HepG2 (cell line): ENCODE measurements around the gene RNU5B-1. TPM values are rescaled to one million over a fixed set of nuclear protein-coding genes. Genes with fewer than 3 reads are reported as not detected.

Experiments used
- CENPT ChIP-seq: sonication (generic); formaldehyde crosslinking; IDR thresholded peaks from 2 replicates; pipeline ENCODE4 v1.8.0; 2022; ENCODE audit warnings: low read depth, mild to moderate bottlenecking, moderate library complexity, missing genetic modification reagents
- DNMT3B ChIP-seq: conservative IDR thresholded peaks from 2 replicates; pipeline ENCODE4 v1.6.1; 2016; ENCODE audit warnings: missing biosample characterization, control low read depth
- EP300 ChIP-seq, 3 experiments: sonication (generic) in 1 of 3; formaldehyde crosslinking in 1 of 3; IDR thresholded peaks; 2 replicates each; pipeline versions ENCODE4 v1.5.1 to v1.6.1; 2011 to 2020; ENCODE audit warnings: low read depth in 2 of 3, low read length in 2 of 3, borderline replicate concordance in 1 of 3, improper control_type of control experiment in 1 of 3, mild to moderate bottlenecking in 1 of 3, missing genetic modification reagents in 1 of 3, moderate library complexity in 1 of 3
- FOSL2 ChIP-seq: sonication (generic); formaldehyde crosslinking; IDR thresholded peaks from 2 replicates; pipeline ENCODE4 v1.4.0; 2020; ENCODE audit warnings: missing genetic modification reagents
- JDP2 ChIP-seq: sonication (generic); formaldehyde crosslinking; IDR thresholded peaks from 2 replicates; pipeline ENCODE4 v1.8.1; 2022; ENCODE audit warnings: missing genetic modification reagents, borderline replicate concordance
- PAF1 ChIP-seq: IDR thresholded peaks from 2 replicates; pipeline ENCODE4 v1.6.1; 2016; ENCODE audit warnings: missing genetic modification reagents, missing compliant biosample characterization
- RBFOX2 ChIP-seq: fragments of 200-400 bp; formaldehyde crosslinking; IDR thresholded peaks from 2 replicates; pipeline ENCODE4 v1.6.1; 2017; ENCODE audit warnings: low read depth, mild to moderate bottlenecking, low read length
- SP140L ChIP-seq: sonication (generic); formaldehyde crosslinking; IDR thresholded peaks from 2 replicates; pipeline ENCODE4 v1.4.0; 2020; ENCODE audit warnings: missing genetic modification reagents, borderline replicate concordance
- SP4 ChIP-seq: sonication (generic); formaldehyde crosslinking; IDR thresholded peaks from 2 replicates; pipeline ENCODE4 v1.8.1; 2023; ENCODE audit warnings: mild to moderate bottlenecking, missing genetic modification reagents
- YEATS4 ChIP-seq: sonication (generic); formaldehyde crosslinking; IDR thresholded peaks from 2 replicates; pipeline ENCODE4 v1.4.0; 2020; ENCODE audit warnings: missing genetic modification reagents, borderline replicate concordance
- ZBTB42 ChIP-seq: sonication (generic); formaldehyde crosslinking; IDR thresholded peaks from 2 replicates; pipeline ENCODE4 v1.5.0; 2020; ENCODE audit warnings: mild to moderate bottlenecking, missing genetic modification reagents
- ZNF30 ChIP-seq: sonication (generic); formaldehyde crosslinking; IDR thresholded peaks from 2 replicates; pipeline ENCODE4 v1.5.0; 2020; ENCODE audit warnings: mild to moderate bottlenecking, missing genetic modification reagents
- ZNF569 ChIP-seq: sonication (generic); formaldehyde crosslinking; IDR thresholded peaks from 2 replicates; pipeline ENCODE4 v1.5.0; 2020; ENCODE audit warnings: mild to moderate bottlenecking, missing genetic modification reagents, moderate library complexity, borderline replicate concordance
- ZNF615 ChIP-seq: sonication (generic); formaldehyde crosslinking; IDR thresholded peaks from 2 replicates; pipeline ENCODE4 v1.5.0; 2020; ENCODE audit warnings: mild to moderate bottlenecking, missing genetic modification reagents, borderline replicate concordance
- ZNF780A ChIP-seq: sonication (generic); formaldehyde crosslinking; IDR thresholded peaks from 2 replicates; pipeline ENCODE4 v1.8.0; 2022; ENCODE audit warnings: mild to moderate bottlenecking, missing genetic modification reagents, moderate library complexity
- polyA plus RNA-seq, 8 experiments: library from polyadenylated mRNA; depleted of rRNA in 3 of 8; stranded (reverse) in 7 of 8; unstranded in 1 of 8; fragments of >200 nt; fragmentation: Illumina TruSeq in 4 of 8; extraction: Trizol in 4 of 8; gene quantifications; 2 replicates each; pipeline versions ENCODE4 v1.2.1 to v1.2.3, GENCODE V29; 2011 to 2016; ENCODE audit warnings: low read depth in 4 of 8, missing spikeins in 1 of 8, mixed read lengths in 1 of 8; ENCODE audit not compliant: insufficient read depth in 1 of 8
- total RNA-seq, 5 experiments: library from RNA; depleted of rRNA; stranded (reverse); fragments of >200 nt; fragmentation: Illumina TruSeq; extraction: Trizol; gene quantifications; 2 replicates each; pipeline ENCODE4 v1.2.3, GENCODE V29; 2016; ENCODE audit warnings: low read depth in 1 of 5
- TF ChIP-seq, protein P1 (sequence below): sonication (generic); formaldehyde crosslinking; IDR thresholded peaks from 2 replicates; pipeline ENCODE4 v1.5.1; 2020; ENCODE audit warnings: mild to moderate bottlenecking, missing genetic modification reagents, borderline replicate concordance
- TF ChIP-seq, protein P2 (sequence below): sonication (generic); formaldehyde crosslinking; IDR thresholded peaks from 2 replicates; pipeline ENCODE4 v1.4.0; 2020; ENCODE audit warnings: missing genetic modification reagents, mild to moderate bottlenecking, borderline replicate concordance
- TF ChIP-seq, protein P3 (sequence below): sonication (generic); formaldehyde crosslinking; IDR thresholded peaks from 2 replicates; pipeline ENCODE4 v1.5.0; 2020; ENCODE audit warnings: missing genetic modification reagents
- TF ChIP-seq, protein P4 (sequence below): sonication (generic); formaldehyde crosslinking; IDR thresholded peaks from 2 replicates; pipeline ENCODE4 v1.8.1; 2023; ENCODE audit warnings: mild to moderate bottlenecking, inconsistent platforms, moderate library complexity, missing genetic modification reagents, borderline replicate concordance

The RNU5B-1 gene
- total and polyA plus RNA-seq, 2 of the 13 experiments (the other 11 are each of a cell fraction or from before 2014, with no cell fraction given), result 1,646 TPM; not detected in 1

DNA sequence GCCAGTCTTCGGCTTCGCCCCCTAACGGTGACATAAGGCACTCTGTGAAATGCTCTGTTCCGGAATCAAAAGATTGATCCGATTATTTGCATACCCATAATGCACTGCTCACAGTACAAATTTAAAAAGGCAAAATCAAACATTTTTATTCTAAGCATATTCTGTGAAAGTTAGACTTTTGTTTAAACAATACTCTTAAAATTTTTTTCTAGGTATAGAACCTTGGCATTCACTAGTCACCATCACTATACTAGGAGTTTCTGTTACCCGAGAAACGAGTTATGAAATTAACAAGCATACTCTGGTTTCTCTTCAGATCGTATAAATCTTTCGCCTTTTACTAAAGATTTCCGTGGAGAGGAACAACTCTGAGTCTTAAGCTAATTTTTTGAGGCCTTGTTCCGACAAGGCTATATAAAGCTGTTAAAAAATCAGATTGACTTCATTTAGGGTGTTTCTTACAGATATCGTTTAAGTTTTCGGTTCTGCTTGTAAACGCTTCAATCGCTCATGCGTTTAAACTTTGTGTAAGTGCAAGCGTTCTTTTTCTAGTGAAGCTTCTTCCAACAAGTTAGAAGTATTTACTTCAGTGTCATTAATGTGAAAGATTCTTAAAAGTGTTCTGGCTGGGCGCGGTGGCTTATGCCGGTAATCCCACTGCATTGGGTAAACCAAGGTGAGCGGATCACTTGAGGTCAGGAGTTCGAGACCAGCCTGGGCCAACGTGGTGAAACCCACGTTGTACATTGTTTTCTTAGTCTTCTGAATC lies at the start of gene RNU5B-1 (continued):
- TF ChIP-seq ZNF30 (CRISPR knock-in tag), result no peak
- peak; percentile 75; the same call in 1 of the 2 replicates for TF ChIP-seq ZNF780A (CRISPR knock-in tag)
- no peak for TF ChIP-seq SP4 (CRISPR knock-in tag)
- TF ChIP-seq RBFOX2, result peak; percentile 86
- TF ChIP-seq, protein P1, sequence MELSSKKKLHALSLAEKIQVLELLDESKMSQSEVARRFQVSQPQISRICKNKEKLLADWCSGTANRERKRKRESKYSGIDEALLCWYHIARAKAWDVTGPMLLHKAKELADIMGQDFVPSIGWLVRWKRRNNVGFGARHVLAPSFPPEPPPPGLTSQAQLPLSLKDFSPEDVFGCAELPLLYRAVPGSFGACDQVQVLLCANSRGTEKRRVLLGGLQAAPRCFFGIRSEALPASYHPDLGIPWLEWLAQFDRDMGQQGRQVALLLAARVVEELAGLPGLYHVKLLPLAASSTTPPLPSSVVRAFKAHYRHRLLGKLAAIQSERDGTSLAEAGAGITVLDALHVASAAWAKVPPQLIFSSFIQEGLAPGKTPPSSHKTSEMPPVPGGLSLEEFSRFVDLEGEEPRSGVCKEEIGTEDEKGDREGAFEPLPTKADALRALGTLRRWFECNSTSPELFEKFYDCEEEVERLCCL (CRISPR knock-in tag), result 0 out of 2 replicates have a peak, but pooled peaks have one; percentile 42
- peak; percentile 98 for TF ChIP-seq SP140L (CRISPR knock-in tag)
- TF ChIP-seq, protein P2, sequence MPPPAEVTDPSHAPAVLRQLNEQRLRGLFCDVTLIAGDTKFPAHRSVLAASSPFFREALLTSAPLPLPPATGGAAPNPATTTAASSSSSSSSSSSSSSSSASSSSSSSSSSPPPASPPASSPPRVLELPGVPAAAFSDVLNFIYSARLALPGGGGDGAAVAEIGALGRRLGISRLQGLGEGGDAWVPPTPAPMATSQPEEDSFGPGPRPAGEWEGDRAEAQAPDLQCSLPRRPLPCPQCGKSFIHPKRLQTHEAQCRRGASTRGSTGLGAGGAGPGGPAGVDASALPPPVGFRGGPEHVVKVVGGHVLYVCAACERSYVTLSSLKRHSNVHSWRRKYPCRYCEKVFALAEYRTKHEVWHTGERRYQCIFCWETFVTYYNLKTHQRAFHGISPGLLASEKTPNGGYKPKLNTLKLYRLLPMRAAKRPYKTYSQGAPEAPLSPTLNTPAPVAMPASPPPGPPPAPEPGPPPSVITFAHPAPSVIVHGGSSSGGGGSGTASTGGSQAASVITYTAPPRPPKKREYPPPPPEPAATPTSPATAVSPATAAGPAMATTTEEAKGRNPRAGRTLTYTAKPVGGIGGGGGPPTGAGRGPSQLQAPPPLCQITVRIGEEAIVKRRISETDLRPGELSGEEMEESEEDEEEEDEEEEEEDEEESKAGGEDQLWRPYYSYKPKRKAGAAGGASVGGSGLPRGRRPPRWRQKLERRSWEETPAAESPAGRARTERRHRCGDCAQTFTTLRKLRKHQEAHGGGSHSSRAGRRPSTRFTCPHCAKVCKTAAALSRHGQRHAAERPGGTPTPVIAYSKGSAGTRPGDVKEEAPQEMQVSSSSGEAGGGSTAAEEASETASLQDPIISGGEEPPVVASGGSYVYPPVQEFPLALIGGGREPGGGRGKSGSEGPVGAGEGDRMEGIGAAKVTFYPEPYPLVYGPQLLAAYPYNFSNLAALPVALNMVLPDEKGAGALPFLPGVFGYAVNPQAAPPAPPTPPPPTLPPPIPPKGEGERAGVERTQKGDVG, result no peak
- TF ChIP-seq PAF1 (CRISPR knock-in tag), result no peak
- TF ChIP-seq DNMT3B (CRISPR knock-in tag), result peak; percentile 81
- TF ChIP-seq ZNF615 (CRISPR knock-in tag), result peak; percentile 68; the same call in 1 of the 2 replicates
- TF ChIP-seq CENPT, result no peak
- peak in 1 of 2 experiments; percentile 43; a peak in 2 of 4 replicates for TF ChIP-seq EP300 (IDR thresholded peaks at IDR 0.05; ENCODE audit: low read depth in 2 of 2, low read length in 2 of 2)
- no peak for TF ChIP-seq EP300 (CRISPR knock-in tag; IDR thresholded peaks at IDR 0.05; ENCODE audit: borderline replicate concordance)
- TF ChIP-seq ZBTB42, result no peak
- TF ChIP-seq, protein P3, sequence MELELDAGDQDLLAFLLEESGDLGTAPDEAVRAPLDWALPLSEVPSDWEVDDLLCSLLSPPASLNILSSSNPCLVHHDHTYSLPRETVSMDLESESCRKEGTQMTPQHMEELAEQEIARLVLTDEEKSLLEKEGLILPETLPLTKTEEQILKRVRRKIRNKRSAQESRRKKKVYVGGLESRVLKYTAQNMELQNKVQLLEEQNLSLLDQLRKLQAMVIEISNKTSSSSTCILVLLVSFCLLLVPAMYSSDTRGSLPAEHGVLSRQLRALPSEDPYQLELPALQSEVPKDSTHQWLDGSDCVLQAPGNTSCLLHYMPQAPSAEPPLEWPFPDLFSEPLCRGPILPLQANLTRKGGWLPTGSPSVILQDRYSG (CRISPR knock-in tag), result no peak; the same call in 1 of the 2 replicates
- TF ChIP-seq, protein P4, sequence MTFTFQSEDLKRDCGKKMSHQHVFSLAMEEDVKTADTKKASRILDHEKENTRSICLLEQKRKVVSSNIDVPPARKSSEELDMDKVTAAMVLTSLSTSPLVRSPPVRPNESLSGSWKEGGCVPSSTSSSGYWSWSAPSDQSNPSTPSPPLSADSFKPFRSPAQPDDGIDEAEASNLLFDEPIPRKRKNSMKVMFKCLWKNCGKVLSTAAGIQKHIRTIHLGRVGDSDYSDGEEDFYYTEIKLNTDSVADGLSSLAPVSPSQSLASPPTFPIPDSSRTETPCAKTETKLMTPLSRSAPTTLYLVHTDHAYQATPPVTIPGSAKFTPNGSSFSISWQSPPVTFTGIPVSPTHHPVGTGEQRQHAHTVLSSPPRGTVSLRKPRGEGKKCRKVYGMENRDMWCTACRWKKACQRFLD (CRISPR knock-in tag), result no peak
- 0 out of 2 replicates have a peak, but pooled peaks have one; percentile 42 for TF ChIP-seq JDP2 (CRISPR knock-in tag)
- no peak for TF ChIP-seq FOSL2
- TF ChIP-seq ZNF569 (CRISPR knock-in tag), result no peak
- peak; percentile 44 for TF ChIP-seq YEATS4 (CRISPR knock-in tag)
